H1 (cell line): ENCODE measurements around the gene SOX1. TPM values are rescaled to one million over a fixed set of nuclear protein-coding genes. Genes with fewer than 3 reads are reported as not detected.

Experiments
- CTCF ChIA-PET: fragments of 300-600 bp; sonication (Branson Sonifier 250); formaldehyde crosslinking; loops from one replicate; lab custom pipeline; 2021; ENCODE audit not compliant: partially characterized antibody; lab: Charles Lee
- POLR2A ChIA-PET: fragments of 300-600 bp; sonication (Branson Sonifier 250); formaldehyde crosslinking; loops from one replicate; lab custom pipeline; 2021; ENCODE audit warnings: inconsistent platforms; ENCODE audit not compliant: partially characterized antibody; lab: Charles Lee
- DNase-seq, 2 experiments: peaks; one replicate each; pipeline versions ENCODE4 v3.0.0 to v3.0.0-alpha.2; 2010 to 2022; ENCODE audit warnings: low spot score in 2 of 2, low read depth in 1 of 2, mixed read lengths in 1 of 2
- FAIRE-seq: peaks from 2 replicates; lab custom pipeline; 2011; peaks lifted over from hg19 to GRCh38; lab: Jason Lieb, UNC
- H2AFZ ChIP-seq: 2 replicates; pipeline ENCODE4 v1.8.1; 2012; ENCODE audit warnings: low read length, inconsistent platforms
- H2AK5ac ChIP-seq: 2 replicates; pipeline ENCODE4 v1.6.1; 2013; ENCODE audit warnings: low read depth, low read length
- H2BK120ac ChIP-seq: replicated peaks from 2 replicates; pipeline ENCODE3; 2013; ENCODE audit warnings: low read depth, low read length, inconsistent platforms
- H2BK12ac ChIP-seq: 2 replicates; pipeline ENCODE4 v1.6.1; 2013; ENCODE audit warnings: low read depth, low read length
- H2BK15ac ChIP-seq: 2 replicates; pipeline ENCODE4 v1.6.1; 2013; ENCODE audit warnings: low read length
- H2BK20ac ChIP-seq: 2 replicates; pipeline ENCODE4 v1.6.1; 2013; ENCODE audit warnings: low read length
- H2BK5ac ChIP-seq: 2 replicates; pipeline ENCODE4 v1.6.1; 2013; ENCODE audit warnings: low read depth, low read length
- H3K14ac ChIP-seq: 2 replicates; pipeline ENCODE4 v1.6.1; 2013; ENCODE audit warnings: inconsistent platforms; ENCODE audit not compliant: insufficient read length
- H3K18ac ChIP-seq: 2 replicates; pipeline ENCODE4 v1.6.1; 2013; ENCODE audit warnings: low read length; ENCODE audit errors: extremely low read depth
- H3K23ac ChIP-seq: 2 replicates; pipeline ENCODE4 v1.6.1; 2013; ENCODE audit warnings: inconsistent platforms; ENCODE audit not compliant: insufficient read length
- H3K23me2 ChIP-seq: 2 replicates; pipeline ENCODE4 v1.6.1; 2013; ENCODE audit warnings: low read depth, low read length
- H3K27ac ChIP-seq: 2 replicates; pipeline ENCODE4 v1.6.1; 2011; ENCODE audit warnings: low read depth, low read length, inconsistent platforms
- H3K27me3 ChIP-seq, 4 experiments: replicated peaks in 1 of 4; 1 replicate in 1 of 4; 2 replicates in 3 of 4; pipeline versions ENCODE4 v1.6.1 to v1.8.1; 2011 to 2013; ENCODE audit warnings: low read length in 3 of 4, mild to moderate bottlenecking in 3 of 4, inconsistent platforms in 2 of 4, mixed read lengths in 2 of 4, moderate library complexity in 1 of 4; ENCODE audit not compliant: control insufficient read depth in 3 of 4, insufficient read depth in 3 of 4; ENCODE audit errors: extremely low read depth in 1 of 4
- H3K36me3 ChIP-seq, 4 experiments: 2 replicates each; pipeline versions ENCODE4 v1.6.1 to v1.8.1; 2011 to 2013; ENCODE audit warnings: mild to moderate bottlenecking in 4 of 4, low read length in 3 of 4, moderate library complexity in 2 of 4, control low read depth in 1 of 4, inconsistent platforms in 1 of 4; ENCODE audit not compliant: insufficient read depth in 4 of 4, control insufficient read depth in 2 of 4
- H3K4ac ChIP-seq: replicated peaks from 2 replicates; pipeline ENCODE3; 2013; ENCODE audit warnings: low read length, low read depth, mixed read lengths, inconsistent platforms; ENCODE audit not compliant: insufficient read length
- H3K4me1 ChIP-seq, 4 experiments: replicated peaks in 1 of 4; 1 replicate in 1 of 4; 2 replicates in 3 of 4; pipeline versions ENCODE4 v1.6.1 to v1.8.1; 2011 to 2013; ENCODE audit warnings: low read length in 3 of 4, inconsistent platforms in 2 of 4, mixed read lengths in 1 of 4; ENCODE audit not compliant: insufficient read depth in 4 of 4, control insufficient read depth in 3 of 4
- H3K4me2 ChIP-seq, 2 experiments: 2 replicates each; pipeline versions ENCODE4 v1.6.1 to v1.8.1; 2011 to 2013; ENCODE audit warnings: low read depth in 2 of 2, low read length in 2 of 2, control low read depth in 1 of 2, inconsistent platforms in 1 of 2, mild to moderate bottlenecking in 1 of 2; ENCODE audit not compliant: insufficient read depth in 1 of 2
- H3K4me3 ChIP-seq, 4 experiments: fragments of 200-600, 300-600 bp in 1 of 4; sonication (generic), shearing (Covaris generic), sonication (Bioruptor Twin) in 1 of 4; 2 replicates each; pipeline versions ENCODE4 v1.5.1 to v1.8.1; 2011 to 2016; ENCODE audit warnings: low read length in 4 of 4, low read depth in 3 of 4, control low read depth in 2 of 4, inconsistent platforms in 2 of 4, mild to moderate bottlenecking in 2 of 4, mixed read lengths in 1 of 4, moderate library complexity in 1 of 4; ENCODE audit not compliant: insufficient read depth in 2 of 4; ENCODE audit errors: extremely low read depth in 1 of 4
- H3K56ac ChIP-seq: replicated peaks from 2 replicates; pipeline ENCODE3; 2013; ENCODE audit warnings: low read depth, mild to moderate bottlenecking, mixed read lengths, low read length, inconsistent platforms; ENCODE audit not compliant: insufficient read length
- H3K79me1 ChIP-seq: 2 replicates; pipeline ENCODE4 v1.6.1; 2013; ENCODE audit warnings: low read depth, low read length, control low read depth
- H3K79me2 ChIP-seq, 2 experiments: 2 replicates each; pipeline versions ENCODE4 v1.6.1 to v1.8.1; 2012 to 2013; ENCODE audit warnings: low read length in 2 of 2, mild to moderate bottlenecking in 2 of 2, inconsistent platforms in 1 of 2; ENCODE audit not compliant: insufficient read depth in 2 of 2, control insufficient read depth in 1 of 2
- H3K9ac ChIP-seq, 4 experiments: replicated peaks in 1 of 4; 1 replicate in 1 of 4; 2 replicates in 3 of 4; pipeline versions ENCODE4 v1.6.1 to v1.8.1; 2011 to 2013; ENCODE audit warnings: low read depth in 3 of 4, low read length in 3 of 4, control low read depth in 2 of 4, mild to moderate bottlenecking in 2 of 4, moderate library complexity in 2 of 4, inconsistent platforms in 1 of 4; ENCODE audit errors: extremely low read depth in 1 of 4
- H3K9me3 ChIP-seq, 2 experiments: 2 replicates each; pipeline versions ENCODE4 v1.6.1 to v1.8.1; 2012 to 2013; ENCODE audit warnings: mild to moderate bottlenecking in 2 of 2, moderate library complexity in 2 of 2, control low read depth in 1 of 2, inconsistent platforms in 1 of 2, low read depth in 1 of 2, low read length in 1 of 2, mixed read lengths in 1 of 2; ENCODE audit not compliant: insufficient read depth in 2 of 2
- H4K20me1 ChIP-seq, 2 experiments: replicated peaks in 1 of 2; 2 replicates each; pipeline versions ENCODE3 to v1.8.1; 2011 to 2013; ENCODE audit warnings: inconsistent platforms in 2 of 2, low read length in 2 of 2, mild to moderate bottlenecking in 1 of 2; ENCODE audit not compliant: insufficient read depth in 2 of 2, control insufficient read depth in 1 of 2
- H4K5ac ChIP-seq: 2 replicates; pipeline ENCODE4 v1.6.1; 2013; ENCODE audit warnings: low read length, low read depth, mixed read lengths, inconsistent platforms; ENCODE audit not compliant: insufficient read length
- H4K8ac ChIP-seq: 2 replicates; pipeline ENCODE4 v1.8.0; 2013; ENCODE audit warnings: mild to moderate bottlenecking, moderate library complexity, low read length, inconsistent platforms; ENCODE audit not compliant: insufficient read depth; ENCODE audit errors: extremely low read depth
- H4K91ac ChIP-seq: replicated peaks from 2 replicates; pipeline ENCODE3; 2013; ENCODE audit warnings: low read length, mixed read lengths, inconsistent platforms; ENCODE audit not compliant: insufficient read length
- ATF2 ChIP-seq: IDR thresholded peaks from 2 replicates; pipeline ENCODE4 v1.6.1; 2012; ENCODE audit warnings: low read length, inconsistent platforms
- CTCF ChIP-seq, 3 experiments: IDR thresholded peaks; 1 replicate in 2 of 3; 2 replicates in 1 of 3; pipeline versions ENCODE4 v1.5.1 to v1.6.1; 2011; ENCODE audit warnings: low read length in 3 of 3, mild to moderate bottlenecking in 3 of 3, inconsistent platforms in 2 of 3, low read depth in 1 of 3, moderate library complexity in 1 of 3; ENCODE audit not compliant: insufficient read depth in 1 of 3; ENCODE audit errors: control extremely low read depth in 1 of 3
- EZH2 ChIP-seq: fragments of 200-600 bp; sonication (generic); IDR thresholded peaks from 2 replicates; pipeline ENCODE4 v1.7.1; 2012; ENCODE audit warnings: low read depth, mild to moderate bottlenecking, moderate library complexity, low read length, inconsistent platforms; ENCODE audit not compliant: severe bottlenecking
- GTF2F1 ChIP-seq: IDR thresholded peaks from 2 replicates; pipeline ENCODE4 v1.6.1; 2012; ENCODE audit warnings: low read depth, low read length, improper control_type of control experiment, borderline replicate concordance
- HDAC2 ChIP-seq, 2 experiments: fragments of 300-600 bp in 1 of 2; sonication (generic) in 1 of 2; IDR thresholded peaks; 2 replicates each; pipeline ENCODE4 v1.6.1; 2011 to 2012; ENCODE audit warnings: low read depth in 2 of 2, low read length in 2 of 2, mild to moderate bottlenecking in 2 of 2, moderate library complexity in 2 of 2, borderline replicate concordance in 1 of 2, inconsistent platforms in 1 of 2
- JUN ChIP-seq: IDR thresholded peaks from 2 replicates; pipeline ENCODE4 v1.6.1; 2011; ENCODE audit warnings: low read depth, mild to moderate bottlenecking, improper control_type of control experiment, low read length
- JUND ChIP-seq: IDR thresholded peaks from 2 replicates; pipeline ENCODE4 v1.6.1; 2011; ENCODE audit warnings: mild to moderate bottlenecking, improper control_type of control experiment, low read length
- POLR2A ChIP-seq, 2 experiments: IDR thresholded peaks; 1 replicate in 1 of 2; 2 replicates in 1 of 2; pipeline ENCODE4 v1.6.1; 2011; ENCODE audit warnings: low read depth in 2 of 2, low read length in 2 of 2, mild to moderate bottlenecking in 2 of 2; ENCODE audit errors: control extremely low read depth in 1 of 2
- SIRT6 ChIP-seq: IDR thresholded peaks from one replicate; pipeline ENCODE4 v1.7.1; 2012; ENCODE audit warnings: low read length, inconsistent platforms
- TCF12 ChIP-seq: IDR thresholded peaks from 2 replicates; pipeline ENCODE4 v1.6.1; 2011; ENCODE audit warnings: low read depth, mild to moderate bottlenecking, low read length
- WGBS, 2 experiments: shearing (Covaris generic) in 1 of 2; methylation state at CpG; one replicate each; pipeline versions ENCODE4 v1.1.6 to v1.1.7; 2013 to 2015; ENCODE audit warnings: low lambda C conversion rate in 2 of 2, mixed read lengths in 2 of 2, inconsistent platforms in 1 of 2, low coverage in 1 of 2, missing lambda C conversion rate in 1 of 2; ENCODE audit not compliant: insufficient replicate concordance in 2 of 2, insufficient coverage in 1 of 2, insufficient read length in 1 of 2; ENCODE audit errors: extremely low coverage in 1 of 2, missing lambda C conversion rate in 1 of 2; 5-methylcytosine and 5-hydroxymethylcytosine counted together
- polyA plus RNA-seq, 7 experiments: library from polyadenylated mRNA; depleted of rRNA in 3 of 7; stranded (reverse) in 5 of 7; unstranded in 2 of 7; fragments of >200 nt in 5 of 7; fragments of 200-250 nt in 2 of 7; gene quantifications; 1 replicate in 5 of 7; 2 replicates in 1 of 7; 4 replicates in 1 of 7; pipeline versions ENCODE4 v1.2.1 to v1.2.3, GENCODE V29; 2011 to 2013; ENCODE audit warnings: missing spikeins in 2 of 7, mixed read lengths in 2 of 7
- total RNA-seq: library from RNA; stranded (reverse); fragmentation: NEBNext Ultra II Directional; extraction: Animal tissue kit (Norgen Biotek cat#: 25700); gene quantifications from 2 replicates; pipeline ENCODE4 v1.2.1, GENCODE V29; 2021

Gene SOX1
- total and polyA plus RNA-seq, 2 of the 8 experiments (the other 6 are each of a cell fraction or from before 2014, with no cell fraction given) = 0.03 to 0.09 TPM

- H3K4me3 ChIP-seq = no peak overlapping the region
- POLR2A ChIA-PET = no interaction called here
- no peaks in the 10 kb centered on the region; the same call in 1 of the 2 replicates for H3K79me1 ChIP-seq
- H3K14ac ChIP-seq = no peak overlapping the region
- no peak overlapping the region for H2BK20ac ChIP-seq
- no peak overlapping the region for H2BK120ac ChIP-seq
- H3K4me2 ChIP-seq = no peak overlapping the region
- H2BK5ac ChIP-seq = no peak overlapping the region
- H3K4me1 ChIP-seq = no peaks in the 10 kb centered on the region
- H3K27ac ChIP-seq = no peak overlapping the region
- H3K9ac ChIP-seq = no peak overlapping the region
- no peak overlapping the region for H3K4ac ChIP-seq
- no peak overlapping the region for H3K18ac ChIP-seq
- no peak overlapping the region for H4K91ac ChIP-seq
- no peak overlapping the region for H2AK5ac ChIP-seq
- no peak overlapping the region for H2AFZ ChIP-seq
- no peak overlapping the region for H4K5ac ChIP-seq
- CTCF ChIA-PET = no interaction called here
- FAIRE-seq (no peak), DNase-seq (no peak)
- H3K23ac ChIP-seq = no peak overlapping the region
- WGBS, 2 experiments = 73% methylated on average over 11 of the region's 11 CpGs; no CpG with 5 or more reads in 1 of the 2 experiments
- no peak overlapping the region for H3K56ac ChIP-seq
- no peak overlapping the region for H2BK12ac ChIP-seq
- no peaks in the 10 kb centered on the region for H4K20me1 ChIP-seq
- H2BK15ac ChIP-seq = no peak overlapping the region
- H3K79me2 ChIP-seq = no peaks in the 10 kb centered on the region
- no peak overlapping the region for H4K8ac ChIP-seq
- no peaks in the 10 kb centered on the region for H3K23me2 ChIP-seq
- H3K36me3 ChIP-seq = no peaks in the 10 kb centered on the region
- H3K27me3 ChIP-seq = no peaks in the 10 kb centered on the region; a peak in 2 of 7 replicates
- peaks cover 2 to 14% of the 10 kb centered on the region in 2 experiments; a peak in 1 of 4 replicates for H3K9me3 ChIP-seq
- TF ChIP-seq ATF2 = no peak
- TF ChIP-seq HDAC2 (IDR thresholded peaks at IDR 0.05; ENCODE audit: borderline replicate concordance in 1 of 2, low read depth in 2 of 2, low read length in 2 of 2) = no peak
- TF ChIP-seq JUND = no peak
- TF ChIP-seq CTCF (IDR thresholded peaks at IDR 0.05; ENCODE audit: control extremely low read depth in 1 of 3, insufficient read depth in 1 of 3, low read depth in 1 of 3, low read length in 3 of 3) = no peak
- TF ChIP-seq JUN = no peak
- no peak for TF ChIP-seq TCF12
- no peak for TF ChIP-seq EZH2
- no peak for TF ChIP-seq POLR2A (IDR thresholded peaks at IDR 0.05; ENCODE audit: control extremely low read depth in 1 of 2, low read depth in 2 of 2, low read length in 2 of 2)
- no peak for TF ChIP-seq GTF2F1
- no peak for TF ChIP-seq SIRT6
These were observed 39.7 kb upstream of the SOX1 start for GRCh38 chr13:112027250-112027649.
